Ramos (cell line): ENCODE measurements around the gene LYPLAL1.

Source experiments
- in situ Hi-C: fragments of 300-500 bp; cut with MboI; formaldehyde crosslinking; loops from one replicate; pipeline ENCODE4 v1.14.3; 2022; ENCODE audit warnings: low sequenced_read_pairs; ENCODE audit not compliant: unreplicated experiment

The LYPLAL1 gene

DNA sequence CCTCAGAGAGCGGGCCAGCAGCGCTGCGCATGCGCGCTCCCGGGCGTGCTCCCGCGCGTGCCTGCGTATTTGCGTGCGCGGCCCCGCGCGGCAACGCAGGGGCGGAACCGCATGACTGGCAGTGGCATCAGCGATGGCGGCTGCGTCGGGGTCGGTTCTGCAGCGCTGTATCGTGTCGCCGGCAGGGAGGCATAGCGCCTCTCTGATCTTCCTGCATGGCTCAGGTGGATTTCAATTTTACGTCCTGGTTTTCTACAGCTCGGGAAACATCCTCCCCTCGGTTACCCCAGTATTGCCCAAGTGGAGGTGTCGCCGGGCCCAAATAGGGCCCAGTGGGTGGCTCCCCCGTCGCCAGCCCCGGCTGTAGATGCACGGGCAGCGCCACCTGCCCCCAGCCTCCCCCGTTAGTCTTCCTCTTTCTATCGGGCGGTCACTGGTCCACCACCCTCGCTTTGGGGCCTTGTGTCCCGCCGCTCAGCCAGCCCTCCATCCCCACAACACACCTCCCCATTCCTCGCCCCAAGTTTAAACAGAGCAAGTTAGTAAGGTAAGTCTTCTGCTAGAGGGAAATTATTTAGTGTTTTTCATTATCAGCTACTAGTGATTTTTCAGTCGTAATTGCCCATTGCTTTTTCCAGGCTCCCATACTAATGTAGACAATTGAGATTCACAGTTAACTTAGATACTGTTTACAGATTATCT lies at the start of gene LYPLAL1:
Gene LYPLAL1 (plus strand): TSS at position 121 of the 702 bp plus-strand sequence. CDS start 13 bp downstream, at position 134.
- in situ Hi-C loops = no loop called here

- in situ Hi-C loops = no loop called here
Measured at GRCh38 chr1:219124163-219124562, 49.5 kb upstream of the LYPLAL1 start.

DNA sequence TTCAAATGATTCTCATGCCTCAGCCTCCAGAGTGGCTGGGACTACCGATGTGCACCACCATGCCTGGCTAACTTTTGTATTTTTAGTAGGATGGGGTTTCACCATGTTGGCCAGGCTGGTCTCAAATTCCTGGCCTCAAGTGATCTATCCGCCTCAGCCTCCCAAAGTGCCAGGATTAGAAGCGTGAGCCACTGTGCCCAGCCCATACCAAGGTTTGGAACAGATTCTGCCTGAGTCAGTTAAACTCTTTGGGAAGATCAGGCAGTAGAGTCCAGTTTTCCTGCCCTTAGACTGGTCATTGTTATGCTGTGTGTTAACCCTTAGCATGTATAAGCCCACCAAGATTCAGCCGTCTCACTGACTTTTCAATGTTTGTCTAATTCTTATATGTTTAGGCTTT lies 48.3 kb upstream of the LYPLAL1 start:
- in situ Hi-C loops = no loop called here

DNA sequence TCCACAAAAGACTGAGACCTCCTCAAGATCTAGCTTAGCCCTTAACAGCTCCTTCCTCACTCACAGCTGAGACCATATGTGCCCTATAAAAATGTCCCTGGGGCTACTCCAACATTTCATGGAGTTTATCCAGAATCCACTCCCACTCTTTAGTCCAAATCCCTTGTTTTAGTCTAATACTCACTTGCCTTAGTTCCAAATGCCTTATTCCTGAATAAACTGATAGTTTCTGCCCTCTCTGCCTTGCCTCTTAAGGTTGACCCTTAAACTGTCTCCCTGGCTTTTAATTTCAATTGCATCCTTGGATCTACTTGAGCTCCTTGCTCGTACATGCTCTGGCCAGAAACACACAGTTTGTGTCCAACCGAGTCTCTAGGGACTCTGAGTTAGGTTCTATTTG lies 47.3 kb upstream of the LYPLAL1 start:
- in situ Hi-C loops = no loop called here

DNA sequence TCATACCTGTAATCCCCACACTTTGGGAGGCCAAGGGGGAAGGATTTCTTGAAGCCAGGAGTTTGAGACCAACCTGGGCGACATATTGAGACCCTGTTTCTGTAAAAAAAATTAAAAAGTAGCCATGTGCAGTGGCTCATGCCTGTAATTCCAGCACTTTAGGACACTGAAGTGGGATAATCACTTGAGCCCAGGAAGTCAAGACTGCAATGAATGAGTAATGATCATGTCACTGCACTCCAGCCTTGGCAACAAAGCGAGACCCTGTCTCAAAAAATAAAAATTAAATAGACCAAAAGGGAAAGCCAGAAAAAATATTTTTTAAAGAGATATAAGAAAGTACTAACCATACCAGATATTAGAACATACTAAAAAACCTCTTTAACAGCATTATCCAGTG lies 44.7 kb upstream of the LYPLAL1 start:
- in situ Hi-C loops = no loop called here

- in situ Hi-C loops = no loop called here
Measured at GRCh38 chr1:219130366-219130935, 43.2 kb upstream of the LYPLAL1 start.

DNA sequence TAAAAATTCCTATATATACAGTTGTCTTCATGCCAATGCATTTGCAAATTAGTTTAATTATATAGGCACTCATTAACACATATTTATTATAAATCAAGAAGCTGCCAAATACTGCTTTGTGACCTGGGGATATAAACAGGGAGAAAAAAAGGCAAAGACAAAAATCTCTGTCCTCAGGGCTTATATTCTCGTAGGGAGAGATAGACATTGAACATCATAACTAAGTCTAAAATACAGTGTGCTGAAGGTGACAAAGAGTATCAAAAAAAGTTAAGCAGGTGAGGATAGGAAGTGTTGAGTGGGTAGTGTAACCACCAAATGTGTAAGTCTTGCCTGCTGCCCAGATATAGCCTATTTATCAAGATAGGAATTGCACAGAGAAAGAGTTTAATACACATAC lies 40.7 kb upstream of the LYPLAL1 start:
- in situ Hi-C loops = no loop called here

GRCh38 chr1:219138747-219139146 lies 34.9 kb upstream of the LYPLAL1 start:
- in situ Hi-C loops = no loop called here

DNA sequence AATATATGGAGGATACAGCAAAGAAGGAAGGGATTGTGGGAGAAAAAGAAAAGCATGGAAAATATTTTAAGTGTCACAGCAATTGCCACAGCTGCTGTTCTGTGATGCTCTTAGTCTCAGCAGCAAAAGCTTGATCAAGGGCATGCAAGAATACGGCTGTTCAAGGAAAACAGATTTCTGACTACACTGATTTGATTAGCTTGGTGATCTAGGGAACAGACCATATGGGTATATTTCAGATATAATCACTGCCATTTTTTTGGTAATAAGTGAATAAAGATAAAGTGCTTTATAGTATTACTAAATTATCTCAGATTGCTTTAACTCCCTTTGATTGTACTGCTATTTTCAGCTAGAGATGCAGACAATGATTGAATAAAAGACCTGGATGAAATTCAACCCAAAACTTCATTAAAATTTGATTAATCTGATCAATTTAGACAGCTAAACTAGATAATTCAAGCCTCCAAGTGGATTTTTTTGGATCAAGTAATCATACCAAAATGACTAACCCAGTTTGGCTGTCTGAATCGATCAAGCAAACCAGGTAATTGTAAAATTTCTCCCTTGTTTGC lies 33.3 kb upstream of the LYPLAL1 start:
- in situ Hi-C loops = no loop called here

DNA sequence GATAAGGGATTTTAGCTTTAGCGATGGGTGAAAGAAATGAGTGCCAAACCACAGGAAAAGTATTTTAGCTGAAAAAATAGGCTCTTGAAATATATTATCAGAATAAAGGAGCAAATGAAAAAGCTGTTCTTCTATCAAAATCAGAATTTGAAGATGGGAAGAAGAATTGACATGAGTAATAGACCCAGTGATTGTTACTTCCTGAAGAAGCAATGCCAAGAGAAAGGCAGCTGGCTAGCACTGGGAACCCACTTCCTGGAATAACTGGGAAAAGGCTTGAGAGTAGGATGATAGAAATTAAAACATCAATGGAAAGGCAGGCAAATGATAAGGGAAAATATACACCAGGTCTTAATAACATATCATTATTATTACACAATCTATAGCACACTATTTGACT lies 29.9 kb upstream of the LYPLAL1 start:
- in situ Hi-C loops = no loop called here

- in situ Hi-C loops = no loop called here
Measured at GRCh38 chr1:219144658-219145315, 28.9 kb upstream of the LYPLAL1 start.

GRCh38 chr1:219147571-219148019 lies 26.1 kb upstream of the LYPLAL1 start:
- in situ Hi-C loops = no loop called here

DNA sequence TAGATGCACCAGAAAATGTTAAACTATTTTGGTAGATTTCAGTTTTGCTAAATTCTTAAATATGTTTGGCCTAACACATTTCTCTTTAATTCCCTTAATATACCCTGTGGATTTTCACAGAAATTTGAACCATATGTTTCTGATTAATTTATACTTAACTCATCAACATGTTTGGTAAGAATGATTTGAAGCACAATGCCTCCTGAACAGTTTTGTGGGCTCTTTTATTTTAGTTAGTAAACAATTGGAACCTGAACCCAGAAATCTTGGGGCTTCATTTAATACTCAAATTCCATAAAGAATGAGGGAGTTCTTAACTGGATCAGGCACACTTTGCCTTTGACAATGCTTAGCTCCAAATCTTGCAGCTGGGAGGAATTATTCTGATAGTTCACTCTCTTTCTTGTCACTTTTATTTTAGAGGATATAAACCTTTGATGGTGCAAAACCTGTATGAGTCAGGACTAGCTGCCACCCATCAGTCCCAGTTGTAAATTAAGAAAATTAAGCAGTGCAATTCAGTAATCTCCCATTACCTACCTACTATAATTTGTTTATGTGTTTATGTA lies 24.6 kb upstream of the LYPLAL1 start:
- in situ Hi-C loops = no loop called here

GRCh38 chr1:219149953-219150352 lies 23.7 kb upstream of the LYPLAL1 start:
- in situ Hi-C loops = no loop called here

DNA sequence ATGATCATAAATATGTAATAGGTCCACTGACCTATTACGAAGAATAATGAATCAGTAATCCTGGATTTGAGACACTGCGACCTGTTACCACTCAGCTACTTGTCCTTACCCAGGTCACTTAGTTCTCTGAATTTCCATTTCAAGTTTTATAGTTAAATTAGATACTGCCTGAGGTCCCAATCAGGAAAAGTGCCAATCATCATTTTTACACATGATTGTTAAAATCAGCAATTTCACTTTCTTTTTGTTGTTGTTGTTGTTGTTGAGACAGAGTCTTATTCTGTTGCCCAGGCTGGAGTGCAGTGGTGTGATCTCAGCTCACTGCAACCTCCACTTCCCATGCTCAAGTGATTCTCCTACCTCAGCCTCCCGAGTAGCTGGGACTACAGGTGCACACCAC lies 22.8 kb upstream of the LYPLAL1 start:
- in situ Hi-C loops = no loop called here

GRCh38 chr1:219151467-219151866 lies 22.2 kb upstream of the LYPLAL1 start:
- in situ Hi-C loops = no loop called here

- in situ Hi-C loops = no loop called here
Measured at GRCh38 chr1:219152751-219153150, 20.9 kb upstream of the LYPLAL1 start.

DNA sequence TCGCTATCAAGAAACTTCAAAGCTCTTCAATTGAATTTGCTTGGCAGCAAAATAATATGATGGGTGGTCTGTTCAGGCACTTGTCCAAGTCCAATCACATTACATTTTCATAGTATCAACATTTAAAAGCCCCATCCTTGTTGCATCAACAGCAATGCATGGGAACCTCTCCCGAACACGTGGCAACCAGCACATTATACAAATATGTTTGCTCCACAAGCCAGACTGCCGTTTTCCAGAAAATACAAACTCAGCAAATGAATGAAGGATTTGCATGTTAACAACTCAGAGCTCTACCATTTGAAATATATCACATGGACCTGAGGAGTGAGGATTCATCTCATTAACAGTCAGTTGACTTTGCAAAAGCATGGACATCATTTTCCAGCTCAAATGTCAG lies 20.0 kb upstream of the LYPLAL1 start:
- in situ Hi-C loops = no loop called here

- in situ Hi-C loops = no loop called here
Measured at GRCh38 chr1:219155135-219155534, 18.5 kb upstream of the LYPLAL1 start.

DNA sequence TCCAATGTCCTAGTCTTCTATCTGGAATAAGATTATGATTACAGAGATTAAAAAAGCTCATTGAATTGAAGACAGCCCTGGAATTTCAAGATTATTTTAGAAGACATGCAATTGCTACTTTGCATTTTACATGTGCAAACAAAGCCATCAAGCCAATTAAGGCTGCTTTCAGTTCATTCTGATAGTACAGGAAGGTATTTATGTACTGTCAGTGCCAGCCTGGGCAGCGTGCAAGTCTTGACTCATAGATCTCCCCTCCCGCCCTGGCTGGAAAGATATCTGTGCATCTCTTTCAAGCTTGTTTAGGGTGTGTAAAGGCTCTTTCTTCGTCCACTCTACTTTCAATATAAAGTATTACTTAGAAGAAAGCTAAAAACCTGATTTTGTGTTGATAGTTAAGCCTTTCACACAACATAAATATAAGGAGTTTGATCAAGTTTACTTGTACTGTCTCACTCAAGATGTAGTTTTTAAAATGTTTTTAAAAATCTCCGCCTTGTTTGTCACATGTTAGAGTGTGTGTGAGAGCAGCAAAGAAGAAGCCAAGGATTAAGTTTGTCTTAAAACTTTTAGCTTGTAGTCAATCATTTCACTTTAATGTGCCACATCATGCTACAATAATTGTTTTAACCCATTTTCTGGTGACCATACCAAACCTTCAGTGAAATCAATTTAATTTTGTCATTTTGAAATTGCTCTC lies 13.6 kb upstream of the LYPLAL1 start:
- in situ Hi-C loops = no loop called here
